Measurements from ENCODE around the gene HAUS1. TPM values are rescaled to one million over a fixed set of nuclear protein-coding genes. Genes with fewer than 3 reads are reported as not detected.
"Not testable (repeated sequence)": the region's sequence is repeated elsewhere in the genome, so short reads cannot be mapped to it uniquely, and the experiment has no call there.

The HAUS1 gene
- total and polyA plus RNA-seq, 4 donors: 15.0 to 18.9 (median 16.5) TPM

DNA sequence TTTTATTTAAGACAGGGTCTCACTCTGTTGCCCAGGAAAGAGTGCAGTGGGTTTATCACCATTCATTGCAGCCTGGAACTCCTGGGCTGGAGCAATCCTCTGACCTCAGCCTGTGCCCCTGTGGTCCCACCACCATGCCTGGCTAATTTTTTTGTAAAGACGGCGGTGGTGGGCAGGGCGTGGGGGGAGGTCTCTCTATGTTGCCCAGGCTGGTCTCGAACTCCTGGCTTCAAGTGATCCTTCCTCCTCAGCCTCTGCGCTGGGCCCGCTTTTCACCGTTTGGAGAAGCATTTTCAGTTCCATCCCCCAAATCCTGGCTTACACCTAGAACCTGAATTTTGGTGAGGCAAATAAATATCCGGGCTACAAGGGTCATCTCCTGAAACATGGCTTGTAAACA lies 4.7 kb upstream of the HAUS1 start:
- H3K9me3 ChIP-seq (ENCODE audit: control insufficient read depth, low read length): no peaks in the 10 kb centered on the region
- peaks cover 0 to 1% of the 10 kb centered on the region in 2 donors for H3K4me1 ChIP-seq (ENCODE audit: control insufficient read depth in 1 of 2, insufficient read depth in 2 of 2, low read length in 2 of 2)
- no peak overlapping the region for H3K4me3 ChIP-seq (ENCODE audit: low read length in 2 of 2)
- no peak overlapping the region for H3K27ac ChIP-seq (ENCODE audit: low read depth in 1 of 2, low read length in 2 of 2)
- WGBS, 2 donors: 97 to 98% methylated on average over 8 of the region's 8 CpGs
- no peak for ATAC-seq (ENCODE audit: low FRiP score)
- no peaks in the 10 kb centered on the region for H3K36me3 ChIP-seq (ENCODE audit: control insufficient read depth in 1 of 2, insufficient read depth in 2 of 2, low read length in 1 of 2)
- DNase-seq: no peak
- H3K27me3 ChIP-seq (ENCODE audit: control insufficient read depth in 1 of 2, insufficient read depth in 2 of 2, low read length in 1 of 2): no peaks in the 10 kb centered on the region
- intact Hi-C loops (cut with DNase I): no loop called here

- no peaks in the 10 kb centered on the region for H3K4me1 ChIP-seq (ENCODE audit: control insufficient read depth in 1 of 2, insufficient read depth in 2 of 2, low read length in 2 of 2)
- intact Hi-C loops (cut with DNase I): no loop called here
- H3K4me3 ChIP-seq (ENCODE audit: low read length in 2 of 2): no peak overlapping the region
- DNase-seq: no peak
- peaks cover 0 to 1% of the 10 kb centered on the region in 2 donors for H3K36me3 ChIP-seq (ENCODE audit: control insufficient read depth in 1 of 2, insufficient read depth in 2 of 2, low read length in 1 of 2)
- no peaks in the 10 kb centered on the region for H3K9me3 ChIP-seq (ENCODE audit: control insufficient read depth, low read length)
- WGBS, 2 donors: 90% methylated on average over 5 of the region's 5 CpGs
- no peaks in the 10 kb centered on the region for H3K27me3 ChIP-seq (ENCODE audit: control insufficient read depth in 1 of 2, insufficient read depth in 2 of 2, low read length in 1 of 2)
- H3K27ac ChIP-seq (ENCODE audit: low read depth in 1 of 2, low read length in 2 of 2): no peak overlapping the region
- no peak for ATAC-seq (ENCODE audit: low FRiP score)
These were observed 5.2 kb downstream of the HAUS1 start for GRCh38 chr18:46109386-46109785.

DNA sequence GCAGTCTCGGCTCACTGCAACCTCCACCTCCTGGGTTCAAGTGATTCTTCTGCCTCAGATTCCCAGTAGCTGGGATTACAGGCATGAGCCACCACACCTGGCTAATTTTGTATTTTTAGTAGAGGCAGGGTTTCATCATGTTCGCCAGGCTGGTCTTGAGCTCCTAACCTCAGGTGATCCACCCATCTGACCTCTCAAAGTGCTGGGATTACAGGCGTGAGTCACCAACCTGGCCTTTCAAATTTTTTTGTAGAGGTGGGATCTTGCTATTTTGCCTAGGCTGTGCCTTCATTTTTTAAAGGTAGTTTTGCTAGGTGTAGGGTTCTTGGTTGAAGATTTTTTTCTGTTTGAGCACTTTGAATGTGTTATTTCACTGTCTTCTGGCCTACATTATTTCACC lies 6.2 kb downstream of the HAUS1 start:
- ATAC-seq (ENCODE audit: low FRiP score) (no peak), DNase-seq (no peak)
- Histone ChIP-seq H3K36me3 (ENCODE audit: control insufficient read depth in 1 of 2, insufficient read depth in 2 of 2, low read length in 1 of 2) (peaks cover 0 to 3% of the 10 kb centered on the region in 2 donors), H3K4me3 (ENCODE audit: low read length in 2 of 2) (no peak overlapping the region), H3K4me1 (ENCODE audit: control insufficient read depth in 1 of 2, insufficient read depth in 2 of 2, low read length in 2 of 2) (no peaks in the 10 kb centered on the region), H3K27ac (ENCODE audit: low read depth in 1 of 2, low read length in 2 of 2) (no peak overlapping the region), H3K27me3 (ENCODE audit: control insufficient read depth in 1 of 2, insufficient read depth in 2 of 2, low read length in 1 of 2) (no peaks in the 10 kb centered on the region), H3K9me3 (ENCODE audit: control insufficient read depth, low read length) (no peaks in the 10 kb centered on the region)
- WGBS, 2 donors: 95 to 96% methylated on average over 3 of the region's 3 CpGs
- intact Hi-C loops (cut with DNase I): no loop called here

DNA sequence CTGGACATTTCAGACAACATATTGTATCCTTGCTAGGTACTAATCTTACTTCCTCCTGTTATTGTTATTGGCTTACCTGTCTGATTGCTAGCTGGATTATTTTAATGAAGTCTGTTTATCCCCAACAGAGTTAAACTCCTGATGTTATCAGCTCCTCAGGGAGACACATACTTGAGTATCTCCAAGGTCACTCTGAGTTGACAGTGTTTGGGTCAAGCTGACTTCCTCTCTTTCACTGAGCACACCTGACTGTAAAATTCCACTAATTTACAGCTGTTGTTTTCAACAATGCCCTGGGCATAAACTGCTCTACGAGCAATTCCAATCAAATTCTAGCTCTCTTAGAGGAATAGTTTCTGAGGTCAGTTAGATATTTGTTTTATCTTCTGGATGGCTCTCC lies 9.6 kb downstream of the HAUS1 start:
- no peak overlapping the region for H3K27ac ChIP-seq (ENCODE audit: low read depth in 1 of 2, low read length in 2 of 2)
- no peaks in the 10 kb centered on the region for H3K27me3 ChIP-seq (ENCODE audit: control insufficient read depth in 1 of 2, insufficient read depth in 2 of 2, low read length in 1 of 2)
- no peaks in the 10 kb centered on the region for H3K4me1 ChIP-seq (ENCODE audit: control insufficient read depth in 1 of 2, insufficient read depth in 2 of 2, low read length in 2 of 2)
- no peak for ATAC-seq (ENCODE audit: low FRiP score)
- no peak overlapping the region for H3K4me3 ChIP-seq (ENCODE audit: low read length in 2 of 2)
- intact Hi-C loops (cut with DNase I): no loop called here
- WGBS, 2 donors: 98 to 100% methylated on average over 1 of the region's 1 CpG
- DNase-seq: no peak
- H3K9me3 ChIP-seq (ENCODE audit: control insufficient read depth, low read length): no peaks in the 10 kb centered on the region
- peaks cover 0 to 3% of the 10 kb centered on the region in 2 donors for H3K36me3 ChIP-seq (ENCODE audit: control insufficient read depth in 1 of 2, insufficient read depth in 2 of 2, low read length in 1 of 2)

GRCh38 chr18:46126625-46127024 lies 22.4 kb downstream of the HAUS1 start:
- H3K4me1 ChIP-seq (ENCODE audit: control insufficient read depth in 1 of 2, insufficient read depth in 2 of 2, low read length in 2 of 2); intact Hi-C loops (cut with DNase I); H3K27ac ChIP-seq (ENCODE audit: low read depth in 1 of 2, low read length in 2 of 2); ATAC-seq (ENCODE audit: low FRiP score); H3K9me3 ChIP-seq (ENCODE audit: control insufficient read depth, low read length); H3K4me3 ChIP-seq (ENCODE audit: low read length in 2 of 2); H3K27me3 ChIP-seq (ENCODE audit: control insufficient read depth in 1 of 2, insufficient read depth in 2 of 2, low read length in 1 of 2); DNase-seq; H3K36me3 ChIP-seq (ENCODE audit: control insufficient read depth in 1 of 2, insufficient read depth in 2 of 2, low read length in 1 of 2): not testable (repeated sequence)
- WGBS, 2 donors: 99% methylated on average over 4 of the region's 4 CpGs

DNA sequence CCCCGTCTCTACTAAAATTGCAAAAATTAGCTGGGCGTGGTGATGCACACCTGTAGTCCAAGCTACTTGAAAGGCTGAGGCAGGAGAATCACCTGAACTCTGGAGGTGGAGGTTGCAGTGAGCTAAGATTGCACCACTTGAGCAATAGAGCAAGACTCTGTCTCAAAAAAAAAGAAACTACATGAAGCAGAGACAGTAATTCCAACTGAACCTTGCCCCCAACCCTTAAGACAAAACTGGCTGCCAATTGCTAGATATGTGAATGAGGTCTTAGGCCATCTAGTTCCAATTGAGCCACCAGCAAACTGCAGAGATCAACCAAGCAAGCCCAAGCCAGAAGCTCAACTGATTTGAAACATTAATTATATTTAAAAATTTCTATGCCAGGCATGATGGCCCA lies 25.9 kb downstream of the HAUS1 start:
- Histone ChIP-seq H3K36me3 (ENCODE audit: control insufficient read depth in 1 of 2, insufficient read depth in 2 of 2, low read length in 1 of 2) (peaks cover 0 to 5% of the 10 kb centered on the region in 2 donors), H3K4me1 (ENCODE audit: control insufficient read depth in 1 of 2, insufficient read depth in 2 of 2, low read length in 2 of 2) (no peaks in the 10 kb centered on the region), H3K27me3 (ENCODE audit: control insufficient read depth in 1 of 2, insufficient read depth in 2 of 2, low read length in 1 of 2) (no peaks in the 10 kb centered on the region), H3K27ac (ENCODE audit: low read depth in 1 of 2, low read length in 2 of 2) (no peak overlapping the region), H3K4me3 (ENCODE audit: low read length in 2 of 2) (no peak overlapping the region), H3K9me3 (ENCODE audit: control insufficient read depth, low read length) (no peaks in the 10 kb centered on the region)
- 97 to 100% methylated on average over 2 of the region's 2 CpGs for WGBS, 2 donors
- intact Hi-C loops (cut with DNase I): no loop called here
- no peak for DNase-seq
- no peak for ATAC-seq (ENCODE audit: low FRiP score)

GRCh38 chr18:46130549-46130948 lies 26.4 kb downstream of the HAUS1 start:
- DNase-seq; H3K27me3 ChIP-seq (ENCODE audit: control insufficient read depth in 1 of 2, insufficient read depth in 2 of 2, low read length in 1 of 2); H3K36me3 ChIP-seq (ENCODE audit: control insufficient read depth in 1 of 2, insufficient read depth in 2 of 2, low read length in 1 of 2); H3K4me3 ChIP-seq (ENCODE audit: low read length in 2 of 2); ATAC-seq (ENCODE audit: low FRiP score); H3K27ac ChIP-seq (ENCODE audit: low read depth in 1 of 2, low read length in 2 of 2); H3K9me3 ChIP-seq (ENCODE audit: control insufficient read depth, low read length); intact Hi-C loops (cut with DNase I); H3K4me1 ChIP-seq (ENCODE audit: control insufficient read depth in 1 of 2, insufficient read depth in 2 of 2, low read length in 2 of 2): not testable (repeated sequence)
- WGBS, 2 donors: 95 to 98% methylated on average over 8 of the region's 8 CpGs

DNA sequence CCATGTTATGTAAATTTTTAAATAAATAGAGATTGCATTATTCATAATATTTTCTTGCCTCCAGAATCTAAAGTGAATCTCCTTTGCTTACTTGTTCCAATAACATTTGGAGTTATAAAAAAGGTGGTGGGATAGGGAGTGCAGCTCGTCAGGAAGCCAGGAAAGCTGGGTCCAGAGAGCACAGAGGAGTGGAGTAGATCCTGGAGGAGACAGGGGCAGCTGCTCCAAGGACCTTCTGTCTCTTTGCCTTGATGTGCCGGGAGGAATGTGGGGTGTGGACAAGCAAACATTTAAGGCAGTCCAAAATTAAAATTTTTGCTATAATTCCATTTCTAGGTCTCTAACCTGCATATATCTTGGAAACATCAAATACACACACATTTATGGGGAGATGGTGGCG lies 29.3 kb downstream of the HAUS1 start:
- Histone ChIP-seq H3K27ac (ENCODE audit: low read depth in 1 of 2, low read length in 2 of 2) (no peak overlapping the region), H3K4me3 (ENCODE audit: low read length in 2 of 2) (no peak overlapping the region), H3K36me3 (ENCODE audit: control insufficient read depth in 1 of 2, insufficient read depth in 2 of 2, low read length in 1 of 2) (peaks cover 0 to 5% of the 10 kb centered on the region in 2 donors), H3K9me3 (ENCODE audit: control insufficient read depth, low read length) (no peaks in the 10 kb centered on the region), H3K27me3 (ENCODE audit: control insufficient read depth in 1 of 2, insufficient read depth in 2 of 2, low read length in 1 of 2) (no peaks in the 10 kb centered on the region), H3K4me1 (ENCODE audit: control insufficient read depth in 1 of 2, insufficient read depth in 2 of 2, low read length in 2 of 2) (no peaks in the 10 kb centered on the region)
- no peak for DNase-seq
- no peak for ATAC-seq (ENCODE audit: low FRiP score)
- intact Hi-C loops (cut with DNase I): no loop called here
- 67 to 72% methylated on average over 3 of the region's 3 CpGs for WGBS, 2 donors

GRCh38 chr18:46134920-46135675 lies 30.9 kb downstream of the HAUS1 start:
- Histone ChIP-seq H3K27me3 (ENCODE audit: control insufficient read depth in 1 of 2, insufficient read depth in 2 of 2, low read length in 1 of 2) (no peaks in the 10 kb centered on the region), H3K36me3 (ENCODE audit: control insufficient read depth in 1 of 2, insufficient read depth in 2 of 2, low read length in 1 of 2) (peaks cover 0 to under 1% of the 10 kb centered on the region in 2 donors), H3K9me3 (ENCODE audit: control insufficient read depth, low read length) (no peaks in the 10 kb centered on the region), H3K4me1 (ENCODE audit: control insufficient read depth in 1 of 2, insufficient read depth in 2 of 2, low read length in 2 of 2) (no peaks in the 10 kb centered on the region), H3K4me3 (ENCODE audit: low read length in 2 of 2) (no peak overlapping the region), H3K27ac (ENCODE audit: low read depth in 1 of 2, low read length in 2 of 2) (no peak overlapping the region)
- ATAC-seq (ENCODE audit: low FRiP score) (no peak), DNase-seq (no peak)
- WGBS, 2 donors: 43 to 48% methylated on average over 9 of the region's 9 CpGs
- intact Hi-C loops (cut with DNase I): no loop called here

Measured in aorta (tissue), 5 donors.